Bronchial epithelial cell (primary cell): ENCODE data around the gene PPIP5K1. TPM values are rescaled to one million over a fixed set of nuclear protein-coding genes. Genes with fewer than 3 reads are reported as not detected.

Experiments
- DNase-seq: peaks from one replicate; pipeline ENCODE4 v3.0.0-alpha.2; 2010; ENCODE audit warnings: low read depth
- FAIRE-seq: peaks from 2 replicates; lab custom pipeline; 2011; peaks lifted over from hg19 to GRCh38; lab: Jason Lieb, UNC
- H3K27me3 ChIP-seq: 2 replicates; pipeline ENCODE4 v1.5.1; 2011; ENCODE audit warnings: low read length; ENCODE audit not compliant: control insufficient read depth, insufficient read depth
- H3K36me3 ChIP-seq: 2 replicates; pipeline ENCODE4 v1.5.1; 2011; ENCODE audit warnings: low read length; ENCODE audit not compliant: control insufficient read depth, insufficient read depth
- H3K4me3 ChIP-seq: 2 replicates; pipeline ENCODE4 v1.5.1; 2011; ENCODE audit warnings: mild to moderate bottlenecking, low read depth, low read length, control low read depth
- CTCF ChIP-seq: IDR thresholded peaks from 2 replicates; pipeline ENCODE4 v1.5.1; 2011; ENCODE audit warnings: mild to moderate bottlenecking, moderate library complexity, low read length, control low read depth, inconsistent platforms; ENCODE audit not compliant: insufficient read depth, severe bottlenecking
- total RNA-seq: library from RNA; depleted of rRNA; stranded (reverse); fragments of >200 nt; gene quantifications from 2 replicates; pipeline ENCODE4 v1.2.1, GENCODE V29; 2014

Gene PPIP5K1
- total RNA-seq, 1 donor from 2014 or later = 46.1 TPM

GRCh38 chr15:43513550-43513949 is 76.5 kb downstream of the PPIP5K1 start:
- FAIRE-seq = no peak

GRCh38 chr15:43511012-43511885 is 78.8 kb downstream of the PPIP5K1 start:
- H3K36me3 ChIP-seq = no peaks in the 10 kb centered on the region
- H3K27me3 ChIP-seq = no peaks in the 10 kb centered on the region
- DNase-seq (no peak), FAIRE-seq (no peak)
- no peak for TF ChIP-seq CTCF
- peak overlapping the region; percentile 53 for H3K4me3 ChIP-seq

More at GRCh38 chr15:43513550-43513949, 76.5 kb downstream of the PPIP5K1 start:
- Histone ChIP-seq H3K27me3 (peaks cover 13% of the 10 kb centered on the region), H3K4me3 (no peak overlapping the region), H3K36me3 (no peaks in the 10 kb centered on the region)
- DNase-seq = no peak
- TF ChIP-seq CTCF = no peak

GRCh38 chr15:43510200-43511011 is 79.6 kb downstream of the PPIP5K1 start:
- DNase-seq (peak; percentile 91), FAIRE-seq (no peak)
- Histone ChIP-seq H3K27me3 (no peaks in the 10 kb centered on the region), H3K36me3 (no peaks in the 10 kb centered on the region), H3K4me3 (peak overlapping the region; percentile 53)
- no peak for TF ChIP-seq CTCF

- no peak for FAIRE-seq
- Histone ChIP-seq H3K36me3 (no peaks in the 10 kb centered on the region), H3K4me3 (no peak overlapping the region), H3K27me3 (no peaks in the 10 kb centered on the region)
- no peak for DNase-seq
- TF ChIP-seq CTCF = no peak
Observed at GRCh38 chr15:43509660-43510199, 80.3 kb downstream of the PPIP5K1 start.

GRCh38 chr15:43508991-43509659 is 80.9 kb downstream of the PPIP5K1 start:
- H3K4me3 ChIP-seq = no peak overlapping the region
- no peaks in the 10 kb centered on the region for H3K27me3 ChIP-seq
- no peaks in the 10 kb centered on the region for H3K36me3 ChIP-seq
- TF ChIP-seq CTCF = no peak
- no peak for FAIRE-seq
- DNase-seq = no peak
